PC-3 (cell line): ENCODE data around the gene NUDT13. TPM values are rescaled to one million over a fixed set of nuclear protein-coding genes. Genes with fewer than 3 reads are reported as not detected.
"Not testable (repeated sequence)": the region's sequence is repeated elsewhere in the genome, so short reads cannot be mapped to it uniquely, and the experiment has no call there.

Experiments
- ATAC-seq: fragments of 200-7000 bp; cut with Tn5 transposase; 2 replicates; pipeline ENCODE4 v1.9.1; 2020; ENCODE audit warnings: mild to moderate bottlenecking, moderate library complexity
- BruUV-seq: library from RNA; stranded (reverse); fragments of 400-500 nt; replicated peaks from 2 replicates; lab custom pipeline; 2021; lab: Mats Ljungman, UMichigan
- CTCF ChIA-PET: fragments of 300-600 bp; sonication (Branson Sonifier 250); formaldehyde crosslinking; loops from one replicate; lab custom pipeline; 2022; ENCODE audit warnings: antibody characterized with exemption; lab: Charles Lee
- POLR2A ChIA-PET: fragments of 300-600 bp; sonication (Branson Sonifier 250); formaldehyde crosslinking; loops from one replicate; lab custom pipeline; 2022; ENCODE audit warnings: antibody characterized with exemption; ENCODE audit not compliant: unreplicated experiment; lab: Charles Lee
- DNase-seq: peaks from one replicate; pipeline ENCODE4 v3.0.0-alpha.2; 2015
- H2AFZ ChIP-seq: fragments of 300-600 bp; sonication (generic); 2 replicates; pipeline ENCODE4 v1.6.0; 2016; ENCODE audit warnings: antibody characterized with exemption, low read length
- H3F3A ChIP-seq: fragments of 300-600 bp; sonication (generic); one replicate; pipeline ENCODE4 v1.6.0; 2017; ENCODE audit warnings: antibody characterized with exemption, low read length, control low read depth, mild to moderate bottlenecking; ENCODE audit not compliant: unreplicated experiment
- H3K27ac ChIP-seq: fragments of 300-600 bp; sonication (generic); 2 replicates; pipeline ENCODE4 v1.5.1; 2016; ENCODE audit warnings: mild to moderate bottlenecking, low read length
- H3K27me3 ChIP-seq: fragments of 300-600 bp; sonication (generic); 2 replicates; pipeline ENCODE4 v1.6.1; 2016; ENCODE audit warnings: low read length, mixed read lengths
- H3K36me3 ChIP-seq: fragments of 300-600 bp; sonication (generic); 2 replicates; pipeline ENCODE4 v1.6.1; 2016; ENCODE audit warnings: low read depth, mixed run types, low read length, mixed read lengths
- H3K4me1 ChIP-seq: fragments of 300-600 bp; sonication (generic); 2 replicates; pipeline ENCODE4 v1.5.1; 2016; ENCODE audit warnings: low read length; ENCODE audit not compliant: insufficient read depth
- H3K4me2 ChIP-seq: fragments of 300-600 bp; sonication (generic); 2 replicates; pipeline ENCODE4 v1.6.0; 2016; ENCODE audit warnings: low read length
- H3K4me3 ChIP-seq: fragments of 300-600 bp; sonication (generic); 2 replicates; pipeline ENCODE4 v1.5.1; 2016; ENCODE audit warnings: mild to moderate bottlenecking, low read length, mixed read lengths
- H3K79me2 ChIP-seq: fragments of 300-600 bp; sonication (generic); 2 replicates; pipeline ENCODE4 v1.6.1; 2017; ENCODE audit warnings: low read length, mixed read lengths
- H3K9ac ChIP-seq: fragments of 300-600 bp; sonication (generic); 2 replicates; pipeline ENCODE4 v1.6.0; 2016; ENCODE audit warnings: mild to moderate bottlenecking, low read length
- H3K9me2 ChIP-seq: fragments of 300-600 bp; sonication (generic); replicated peaks from 2 replicates; pipeline ENCODE4 v1.6.1; 2016; ENCODE audit warnings: mixed run types, low read length, mixed read lengths
- H3K9me3 ChIP-seq: fragments of 300-600 bp; sonication (generic); 2 replicates; pipeline ENCODE4 v1.6.1; 2016; ENCODE audit warnings: low read length, mixed read lengths
- H4K20me1 ChIP-seq: fragments of 300-600 bp; sonication (generic); 2 replicates; pipeline ENCODE4 v1.6.1; 2016; ENCODE audit warnings: low read length, mixed read lengths
- EZH2 ChIP-seq: fragments of 300-600 bp; sonication (generic); IDR thresholded peaks from one replicate; pipeline ENCODE4 v1.6.1; 2017; ENCODE audit warnings: antibody characterized with exemption, mild to moderate bottlenecking, low read length; ENCODE audit not compliant: unreplicated experiment
- EZH2phosphoT487 ChIP-seq: fragments of 300-600 bp; sonication (generic); IDR thresholded peaks from 2 replicates; pipeline ENCODE4 v1.6.1; 2018; ENCODE audit warnings: mild to moderate bottlenecking, antibody characterized with exemption, low read length, borderline replicate concordance
- intact Hi-C: fragments of 100-400 bp; cut with micrococcal nuclease; formaldehyde crosslinking; loops from 2 replicates; pipeline ENCODE4 v1.9.0; 2023
- total RNA-seq: library from RNA; depleted of rRNA; stranded (reverse); fragments of >200 nt; gene quantifications from 2 replicates; pipeline ENCODE4 v1.2.3, GENCODE V29; 2014
- TF ChIP-seq, protein P1 (sequence below): fragments of 300-600 bp; sonication (generic); conservative IDR thresholded peaks from 2 replicates; pipeline ENCODE4 v1.5.1; 2017; ENCODE audit warnings: antibody characterized with exemption, low read depth, mild to moderate bottlenecking, low read length

NUDT13 gene
- total RNA-seq, 1 experiment from 2014 or later, result 1.8 TPM

GRCh38 chr10:73099141-73099540 is 11.1 kb upstream of the NUDT13 start:
- Histone ChIP-seq H2AFZ (no peak overlapping the region), H3K4me1 (peaks cover 16% of the 10 kb centered on the region), H4K20me1 (peaks cover 10% of the 10 kb centered on the region), H3K36me3 (no peaks in the 10 kb centered on the region), H3F3A (no peaks in the 10 kb centered on the region), H3K79me2 (peaks cover 24% of the 10 kb centered on the region), H3K9ac (no peak overlapping the region), H3K9me3 (no peaks in the 10 kb centered on the region), H3K27me3 (no peaks in the 10 kb centered on the region), H3K4me3 (no peak overlapping the region), H3K4me2 (no peak overlapping the region), H3K9me2 (no peaks in the 10 kb centered on the region), H3K27ac (no peak overlapping the region)
- CTCF ChIA-PET, result interaction anchor here (0.6 to 0.7 kb wide), 2 partner anchors 69 to 112 kb away, joined by 3 to 7 read pairs; no protein-coding TSS in a partner anchor
- POLR2A ChIA-PET, result interaction anchor here (0.6 kb wide), 1 partner anchor 59 kb away, joined by 7 read pairs; no protein-coding TSS in a partner anchor
- BruUV-seq, result no TSS peak
- DNase-seq (no peak), ATAC-seq (no peak)
- intact Hi-C loops, result loop anchor here (5.0 kb wide), 1 partner anchor 258 kb away; the partner anchor contains the start of gene CFAP70
- TF ChIP-seq EZH2 (no peak), EZH2phosphoT487 (no peak)
- TF ChIP-seq, protein P1, sequence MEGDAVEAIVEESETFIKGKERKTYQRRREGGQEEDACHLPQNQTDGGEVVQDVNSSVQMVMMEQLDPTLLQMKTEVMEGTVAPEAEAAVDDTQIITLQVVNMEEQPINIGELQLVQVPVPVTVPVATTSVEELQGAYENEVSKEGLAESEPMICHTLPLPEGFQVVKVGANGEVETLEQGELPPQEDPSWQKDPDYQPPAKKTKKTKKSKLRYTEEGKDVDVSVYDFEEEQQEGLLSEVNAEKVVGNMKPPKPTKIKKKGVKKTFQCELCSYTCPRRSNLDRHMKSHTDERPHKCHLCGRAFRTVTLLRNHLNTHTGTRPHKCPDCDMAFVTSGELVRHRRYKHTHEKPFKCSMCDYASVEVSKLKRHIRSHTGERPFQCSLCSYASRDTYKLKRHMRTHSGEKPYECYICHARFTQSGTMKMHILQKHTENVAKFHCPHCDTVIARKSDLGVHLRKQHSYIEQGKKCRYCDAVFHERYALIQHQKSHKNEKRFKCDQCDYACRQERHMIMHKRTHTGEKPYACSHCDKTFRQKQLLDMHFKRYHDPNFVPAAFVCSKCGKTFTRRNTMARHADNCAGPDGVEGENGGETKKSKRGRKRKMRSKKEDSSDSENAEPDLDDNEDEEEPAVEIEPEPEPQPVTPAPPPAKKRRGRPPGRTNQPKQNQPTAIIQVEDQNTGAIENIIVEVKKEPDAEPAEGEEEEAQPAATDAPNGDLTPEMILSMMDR, result no peak

GRCh38 chr10:73106301-73106700 is 4.0 kb upstream of the NUDT13 start:
- no peaks in the 10 kb centered on the region for H4K20me1 ChIP-seq
- H3K4me2 ChIP-seq, result no peak overlapping the region
- H3K4me3 ChIP-seq, result no peak overlapping the region
- no peaks in the 10 kb centered on the region for H3K27me3 ChIP-seq
- H3F3A ChIP-seq, result peaks cover 2% of the 10 kb centered on the region
- ATAC-seq (no peak), DNase-seq (no peak)
- H3K9me2 ChIP-seq, result no peaks in the 10 kb centered on the region
- ChIA-PET POLR2A (no interaction called here), CTCF (interaction anchor here (0.7 kb wide), 1 partner anchor 10 kb away, joined by 3 read pairs; the partner anchor contains the start of gene P4HA1)
- peaks cover 10% of the 10 kb centered on the region for H3K4me1 ChIP-seq
- no peaks in the 10 kb centered on the region for H3K79me2 ChIP-seq
- no peak overlapping the region for H3K27ac ChIP-seq
- no peak for TF ChIP-seq EZH2phosphoT487
- TF ChIP-seq EZH2, result no peak
- TF ChIP-seq, protein P1, result no peak
- no peak overlapping the region for H2AFZ ChIP-seq
- H3K9me3 ChIP-seq, result no peaks in the 10 kb centered on the region
- H3K36me3 ChIP-seq, result peaks cover 18% of the 10 kb centered on the region
- no peak overlapping the region for H3K9ac ChIP-seq
- intact Hi-C loops, result no loop called here
- no TSS peak for BruUV-seq

GRCh38 chr10:73109248-73109652 is 1.0 kb upstream of the NUDT13 start:
- H3K27ac ChIP-seq, ATAC-seq, intact Hi-C loops, CTCF ChIA-PET, H3K9me3 ChIP-seq, H3K9ac ChIP-seq, H2AFZ ChIP-seq, H3K4me2 ChIP-seq, BruUV-seq, H4K20me1 ChIP-seq, H3K27me3 ChIP-seq, H3K9me2 ChIP-seq, H3K4me3 ChIP-seq, H3K79me2 ChIP-seq, H3F3A ChIP-seq, POLR2A ChIA-PET: not testable (repeated sequence)
- peaks cover 30% of the 10 kb centered on the region for H3K4me1 ChIP-seq
- DNase-seq, result peak; percentile 24
- H3K36me3 ChIP-seq, result peaks cover 18% of the 10 kb centered on the region

- H3K4me2 ChIP-seq, result peak overlapping the region; percentile 66
- ATAC-seq, BruUV-seq, H3K27me3 ChIP-seq, H3K9me3 ChIP-seq, DNase-seq, H4K20me1 ChIP-seq, H2AFZ ChIP-seq, H3F3A ChIP-seq, H3K79me2 ChIP-seq, H3K9me2 ChIP-seq, H3K4me3 ChIP-seq: not testable (repeated sequence)
- CTCF ChIA-PET, result interaction anchor here (1.0 to 2.1 kb wide), 2 partner anchors 15 to 19 kb away, joined by 3 to 17 read pairs; partner anchors contain the start of gene P4HA1
- peak overlapping the region; percentile 46 for H3K9ac ChIP-seq
- intact Hi-C loops, result loop anchor here (5.0 kb wide), 1 partner anchor 45 kb away; no protein-coding TSS in a partner anchor
- peaks cover 30% of the 10 kb centered on the region for H3K4me1 ChIP-seq
- H3K27ac ChIP-seq, result peak overlapping the region; percentile 68
- POLR2A ChIA-PET, result interaction anchor here (0.6 to 1.5 kb wide), 2 partner anchors 16 to 134 kb away, joined by 3 to 21 read pairs; partner anchors contain the start of gene P4HA1
- peaks cover 18% of the 10 kb centered on the region for H3K36me3 ChIP-seq
Measured at GRCh38 chr10:73112032-73112431, 1.8 kb downstream of the NUDT13 start.
